ENCODE results near the gene ZG16.
"Not testable (repeated sequence)": the region's sequence is repeated elsewhere in the genome, so short reads cannot be mapped to it uniquely, and the experiment has no call there.

DNA sequence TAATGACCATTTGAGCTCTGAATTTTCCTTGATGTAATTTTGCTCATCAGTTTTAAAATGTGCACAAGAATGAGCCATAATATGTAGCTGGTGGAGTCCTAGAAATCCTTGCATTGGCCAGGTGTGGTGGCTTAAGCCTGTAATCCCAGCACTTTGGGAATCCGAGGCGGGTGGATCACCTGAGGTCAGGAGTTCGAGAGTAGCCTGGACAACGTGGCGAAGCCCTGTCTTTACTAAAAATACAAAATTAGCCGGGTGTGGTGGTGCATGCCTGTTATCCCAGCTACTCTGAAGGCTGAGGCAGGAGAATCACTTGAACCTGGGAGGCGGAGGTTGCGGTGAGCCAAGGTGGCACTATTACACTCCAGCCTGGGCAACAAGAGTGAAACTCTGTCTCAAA lies 21.0 kb upstream of the ZG16 start:
- TF ChIP-seq EZH2phosphoT487 (IDR thresholded peaks at IDR 0.05; ENCODE audit: borderline replicate concordance, low read depth, low read length), result not testable (repeated sequence)
- TF ChIP-seq, protein P1, sequence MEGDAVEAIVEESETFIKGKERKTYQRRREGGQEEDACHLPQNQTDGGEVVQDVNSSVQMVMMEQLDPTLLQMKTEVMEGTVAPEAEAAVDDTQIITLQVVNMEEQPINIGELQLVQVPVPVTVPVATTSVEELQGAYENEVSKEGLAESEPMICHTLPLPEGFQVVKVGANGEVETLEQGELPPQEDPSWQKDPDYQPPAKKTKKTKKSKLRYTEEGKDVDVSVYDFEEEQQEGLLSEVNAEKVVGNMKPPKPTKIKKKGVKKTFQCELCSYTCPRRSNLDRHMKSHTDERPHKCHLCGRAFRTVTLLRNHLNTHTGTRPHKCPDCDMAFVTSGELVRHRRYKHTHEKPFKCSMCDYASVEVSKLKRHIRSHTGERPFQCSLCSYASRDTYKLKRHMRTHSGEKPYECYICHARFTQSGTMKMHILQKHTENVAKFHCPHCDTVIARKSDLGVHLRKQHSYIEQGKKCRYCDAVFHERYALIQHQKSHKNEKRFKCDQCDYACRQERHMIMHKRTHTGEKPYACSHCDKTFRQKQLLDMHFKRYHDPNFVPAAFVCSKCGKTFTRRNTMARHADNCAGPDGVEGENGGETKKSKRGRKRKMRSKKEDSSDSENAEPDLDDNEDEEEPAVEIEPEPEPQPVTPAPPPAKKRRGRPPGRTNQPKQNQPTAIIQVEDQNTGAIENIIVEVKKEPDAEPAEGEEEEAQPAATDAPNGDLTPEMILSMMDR (conservative IDR thresholded peaks at IDR 0.05; ENCODE audit: low read length), result not testable (repeated sequence)
